Aorta (tissue), 5 donors: ENCODE data around the gene JAML. TPM values are rescaled to one million over a fixed set of nuclear protein-coding genes. Genes with fewer than 3 reads are reported as not detected.
"Not testable (repeated sequence)": the region's sequence is repeated elsewhere in the genome, so short reads cannot be mapped to it uniquely, and the experiment has no call there.

Experiments
- ATAC-seq: fragments of 200-7000 bp; cut with Tn5 transposase; one replicate; pipeline ENCODE4 v1.9.1; 2022; ENCODE audit warnings: moderate library complexity; ENCODE audit not compliant: low FRiP score
- DNase-seq, 2 donors: peaks; one replicate each; pipeline ENCODE4 v3.0.0-alpha.2; 2020
- H3K27ac ChIP-seq, 2 donors: one replicate each; pipeline ENCODE4 v1.5.1; 2013; ENCODE audit warnings: low read length in 2 of 2, mild to moderate bottlenecking in 2 of 2, moderate library complexity in 2 of 2, control low read depth in 1 of 2, inconsistent platforms in 1 of 2, low read depth in 1 of 2
- H3K27me3 ChIP-seq, 2 donors: one replicate each; pipeline ENCODE4 v1.6.1; 2013; ENCODE audit warnings: control low read depth in 1 of 2, low read length in 1 of 2, mild to moderate bottlenecking in 1 of 2, moderate library complexity in 1 of 2; ENCODE audit not compliant: insufficient read depth in 2 of 2, control insufficient read depth in 1 of 2
- H3K36me3 ChIP-seq, 2 donors: one replicate each; pipeline ENCODE4 v1.6.1; 2013; ENCODE audit warnings: control low read depth in 1 of 2, low read length in 1 of 2, mild to moderate bottlenecking in 1 of 2; ENCODE audit not compliant: insufficient read depth in 2 of 2, control insufficient read depth in 1 of 2
- H3K4me1 ChIP-seq, 2 donors: one replicate each; pipeline ENCODE4 v1.6.1; 2013; ENCODE audit warnings: low read length in 2 of 2, control low read depth in 1 of 2, mild to moderate bottlenecking in 1 of 2, moderate library complexity in 1 of 2; ENCODE audit not compliant: insufficient read depth in 2 of 2, control insufficient read depth in 1 of 2
- H3K4me3 ChIP-seq, 2 donors: one replicate each; pipeline ENCODE4 v1.5.1; 2013; ENCODE audit warnings: low read length in 2 of 2, control low read depth in 1 of 2, mild to moderate bottlenecking in 1 of 2
- H3K9me3 ChIP-seq: one replicate; pipeline ENCODE4 v1.6.1; 2013; ENCODE audit warnings: mild to moderate bottlenecking, low read length; ENCODE audit not compliant: control insufficient read depth
- WGBS, 2 donors: extraction: QIAGEN DNeasy Blood & Tissue Kit; methylation state at CpG; one replicate each; pipeline ENCODE4 v1.1.7; 2013; 5-methylcytosine and 5-hydroxymethylcytosine counted together
- intact Hi-C, 2 donors: fragments of 100-400 bp; cut with DNase I; formaldehyde crosslinking; loops; one replicate each; pipeline versions ENCODE4 v1.14.2 to v1.15.0; 2022
- polyA plus RNA-seq, 2 donors: library from polyadenylated mRNA; stranded (reverse); fragments of 200-250 nt; gene quantifications; one replicate each; pipeline ENCODE4 v1.2.3, GENCODE V29; 2013
- total RNA-seq, 2 donors: library from RNA; stranded (reverse); fragmentation: NEBNext Ultra II Directional; extraction: Animal tissue kit (Norgen Biotek cat#: 25700); gene quantifications; one replicate each; pipeline ENCODE4 v1.2.1, GENCODE V29; 2021
- donor health status: healthy with polysubstance abuse.
- donor health status: Bipolar disorder and iron deficiency.
- donor health status: DM: no; HTN: no; CAD: no.
- donor health status: DM: no; HTN: no; CAD: no.
- donor health status: DM: yes; HTN: yes; CAD: no.

Gene JAML
- total and polyA plus RNA-seq, 4 donors: 1.8 to 29.5 (median 6.0) TPM

DNA sequence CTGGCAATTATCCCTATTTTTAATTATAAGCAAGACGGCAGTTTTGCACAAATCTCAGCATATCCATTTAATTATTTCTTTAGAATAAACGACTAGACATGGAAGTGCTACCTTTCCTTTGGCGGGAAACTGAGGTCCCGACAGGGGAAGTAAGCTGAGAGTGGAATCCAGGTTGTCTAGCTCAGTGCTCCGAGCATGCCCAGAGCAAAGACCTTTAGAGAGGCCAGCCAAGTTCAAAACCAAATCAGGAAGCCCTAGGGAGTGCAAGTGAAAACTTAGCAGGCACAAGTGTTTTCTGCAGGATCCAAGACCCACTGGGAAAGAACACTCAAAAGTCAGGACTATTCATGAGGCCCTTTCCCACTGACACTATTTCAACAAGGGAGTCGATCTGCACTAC lies 25.7 kb downstream of the JAML start:
- Histone ChIP-seq H3K27ac (no peak overlapping the region), H3K9me3 (no peaks in the 10 kb centered on the region), H3K4me3 (no peak overlapping the region), H3K4me1 (peaks cover 3 to 4% of the 10 kb centered on the region in 2 donors), H3K27me3 (no peaks in the 10 kb centered on the region), H3K36me3 (no peaks in the 10 kb centered on the region)
- intact Hi-C loops: loop anchor here in 1 of 2 donors (10.0 kb wide), 1 partner anchor 156 kb away; the partner anchor contains the start of gene UBE4A
- WGBS, 2 donors: 63 to 64% methylated on average over 6 of the region's 6 CpGs
- DNase-seq: no peak
- ATAC-seq: no peak

DNA sequence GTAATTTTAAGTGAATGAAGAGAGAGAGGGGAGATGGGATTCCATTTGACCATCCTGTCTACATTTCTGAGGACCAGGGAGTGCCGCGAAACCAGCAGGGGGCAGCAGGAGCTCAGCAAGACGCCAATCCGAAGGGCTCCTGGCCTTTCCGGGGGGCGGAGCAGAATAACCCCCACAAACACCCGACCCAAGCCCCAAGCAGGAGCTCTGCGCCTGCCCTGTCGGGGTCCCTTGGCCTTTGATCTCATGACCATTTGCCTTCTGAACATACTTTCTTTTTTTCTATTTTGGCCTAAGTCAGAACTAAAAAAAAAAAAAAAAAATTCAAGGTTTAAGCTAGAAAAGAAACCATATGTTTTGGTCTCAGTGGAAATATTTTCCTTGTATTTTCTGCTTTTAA lies 26.4 kb downstream of the JAML start:
- WGBS, 2 donors: 4 to 6% methylated on average over 9 of the region's 9 CpGs
- peaks cover 3 to 4% of the 10 kb centered on the region in 2 donors for H3K4me1 ChIP-seq
- no peak overlapping the region for H3K27ac ChIP-seq
- intact Hi-C loops: loop anchor here in 1 of 2 donors (10.0 kb wide), 1 partner anchor 156 kb away; the partner anchor contains the start of gene UBE4A
- ATAC-seq (peak; percentile 69), DNase-seq (peak; percentile 84 to 92)
- no peaks in the 10 kb centered on the region for H3K27me3 ChIP-seq
- H3K36me3 ChIP-seq: no peaks in the 10 kb centered on the region
- no peaks in the 10 kb centered on the region for H3K9me3 ChIP-seq
- no peak overlapping the region for H3K4me3 ChIP-seq

DNA sequence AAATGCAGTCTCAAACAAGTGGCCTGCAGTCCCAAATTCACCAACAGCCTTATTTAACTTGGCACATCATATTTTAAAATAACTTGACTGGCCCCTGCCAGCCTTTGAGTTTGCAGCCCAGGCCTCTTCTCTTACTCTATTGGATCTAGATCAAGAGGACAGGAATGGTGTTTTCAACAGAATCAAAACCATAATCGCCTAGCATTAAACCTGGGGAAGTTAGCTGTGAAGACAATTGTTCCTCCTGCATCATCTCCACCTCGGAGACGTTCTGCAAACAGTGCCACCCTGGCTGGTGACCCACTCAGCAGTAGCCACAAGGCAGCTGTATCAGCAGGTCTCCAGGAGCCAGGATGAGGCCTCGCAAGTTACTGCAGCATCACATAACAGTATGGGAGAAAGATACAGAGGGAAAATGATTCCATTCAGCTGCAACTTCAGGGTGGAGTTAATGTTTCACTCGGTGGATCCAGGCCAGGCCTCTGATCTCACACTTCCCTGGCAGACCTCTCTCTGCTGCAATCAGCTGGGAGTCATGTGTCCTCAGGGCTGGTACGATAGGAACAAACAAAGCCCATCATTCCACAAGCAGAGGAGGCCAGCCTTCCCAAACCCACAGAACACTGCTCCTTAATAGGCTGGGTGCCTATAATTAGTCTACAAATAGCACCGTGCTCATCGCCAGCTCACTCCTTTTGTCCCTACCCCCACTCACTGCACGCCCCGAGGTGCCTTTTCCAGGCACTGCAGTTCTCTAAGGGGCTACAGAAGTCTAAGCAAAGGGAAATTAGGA lies 29.8 kb downstream of the JAML start:
- ATAC-seq (peak; percentile 94), DNase-seq (peak; percentile 77 to 84)
- Histone ChIP-seq H3K27ac (no peak overlapping the region), H3K4me1 (peaks cover 3 to 4% of the 10 kb centered on the region in 2 donors), H3K4me3 (no peak overlapping the region), H3K36me3 (no peaks in the 10 kb centered on the region), H3K9me3 (no peaks in the 10 kb centered on the region), H3K27me3 (no peaks in the 10 kb centered on the region)
- intact Hi-C loops: loop anchor here in 1 of 2 donors (10.0 kb wide), 1 partner anchor 160 kb away; the partner anchor contains the start of gene UBE4A
- WGBS, 2 donors: 11 to 12% methylated on average over 10 of the region's 10 CpGs

DNA sequence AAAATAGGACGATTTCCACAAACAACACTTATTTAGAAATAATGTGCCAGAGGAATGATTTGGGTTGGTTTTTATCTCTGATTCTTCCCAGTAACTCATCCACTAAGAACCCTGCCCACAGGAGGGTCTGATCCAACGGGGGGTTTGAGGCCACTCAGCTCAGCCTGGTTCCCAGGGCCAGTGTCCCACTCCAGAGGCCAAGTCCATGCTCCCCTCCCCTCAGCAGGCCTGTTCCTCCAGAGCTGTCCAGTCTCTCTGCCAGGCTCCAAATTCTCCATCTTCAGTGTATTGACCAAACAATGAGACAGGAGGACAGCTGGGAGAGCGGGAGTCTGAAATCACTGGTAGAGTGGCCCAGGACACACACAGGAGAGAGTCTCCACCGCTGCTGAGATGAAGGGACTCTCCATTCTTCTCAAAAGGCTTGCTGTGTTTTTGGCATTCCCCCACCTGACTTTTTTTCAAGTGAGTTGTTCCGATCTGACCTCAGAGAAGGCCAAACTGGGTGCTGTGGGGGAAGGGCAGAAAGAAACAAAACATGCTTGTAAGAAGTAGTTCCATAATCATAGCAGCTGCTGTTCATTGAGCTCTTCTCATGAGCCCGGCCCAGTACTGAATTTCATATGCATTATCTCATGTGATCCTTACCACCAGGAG lies 30.8 kb downstream of the JAML start:
- 67 to 74% methylated on average over 6 of the region's 6 CpGs for WGBS, 2 donors
- H3K27ac ChIP-seq: no peak overlapping the region
- intact Hi-C loops: loop anchor here in 1 of 2 donors (10.0 kb wide), 1 partner anchor 161 kb away; the partner anchor contains the start of gene UBE4A

DNA sequence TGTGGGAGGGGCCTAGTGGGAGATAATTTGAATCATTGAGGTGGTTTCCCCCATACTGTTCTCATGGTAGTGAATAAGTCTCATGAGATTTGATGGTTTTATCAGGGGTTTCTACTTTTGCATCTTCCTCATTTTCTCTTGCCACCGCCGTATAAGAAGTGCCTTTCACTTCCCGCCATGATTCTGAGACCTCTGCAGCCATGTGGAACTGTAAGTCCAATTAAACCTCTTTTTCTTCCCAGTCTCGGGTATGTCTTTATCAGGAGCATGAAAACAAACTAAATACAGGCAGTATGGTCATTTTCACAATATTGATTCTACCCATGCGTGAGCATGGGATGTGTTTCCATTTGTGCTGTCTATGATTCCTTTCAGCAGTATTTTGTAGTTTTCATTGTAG lies 32.0 kb downstream of the JAML start:
- intact Hi-C loops: loop anchor here in 1 of 2 donors (10.0 kb wide), 1 partner anchor 162 kb away; the partner anchor contains the start of gene UBE4A
- H3K4me1 ChIP-seq: not testable (repeated sequence)

More for the DNA sequence above, 30.8 kb downstream of the JAML start:
- ATAC-seq (no peak), DNase-seq (no peak)
- Histone ChIP-seq H3K27me3 (no peaks in the 10 kb centered on the region), H3K36me3 (no peaks in the 10 kb centered on the region), H3K4me1 (peaks cover 3 to 4% of the 10 kb centered on the region in 2 donors), H3K9me3 (no peaks in the 10 kb centered on the region), H3K4me3 (no peak overlapping the region)

DNA sequence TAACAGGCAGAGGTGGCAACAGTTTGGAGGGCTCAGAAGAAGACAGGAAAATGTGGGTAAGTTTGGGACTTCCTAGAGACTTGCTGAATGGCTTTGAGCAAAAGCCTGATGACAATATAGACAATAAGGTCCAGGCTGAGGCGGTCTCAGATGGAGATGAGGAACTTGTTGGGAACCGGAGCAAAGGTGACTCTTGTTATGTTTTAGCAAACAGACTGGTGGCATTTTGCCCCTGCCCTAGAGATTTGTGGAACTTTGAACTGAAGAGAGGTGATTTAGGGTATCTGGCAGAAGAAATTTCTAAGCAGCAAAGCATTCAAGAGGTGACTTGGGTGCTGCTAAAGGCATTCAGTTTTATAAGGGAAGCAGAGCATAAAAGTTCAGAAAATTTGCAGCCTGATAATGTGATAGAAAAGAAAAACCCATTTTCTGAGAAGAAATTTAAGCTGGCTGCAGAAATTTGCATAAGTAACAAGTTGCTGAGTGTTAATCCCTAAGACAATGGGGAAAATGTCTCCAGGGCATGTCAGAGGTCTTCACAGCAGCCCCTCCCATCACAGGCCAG lies 33.8 kb downstream of the JAML start:
- not testable (repeated sequence) for H3K4me1 ChIP-seq, H3K9me3 ChIP-seq, H3K36me3 ChIP-seq, DNase-seq, ATAC-seq, H3K27ac ChIP-seq, H3K4me3 ChIP-seq, H3K27me3 ChIP-seq
- WGBS, 2 donors: 50 to 93% methylated on average over 2 of the region's 2 CpGs
- intact Hi-C loops: loop anchor here in 1 of 2 donors (10.0 kb wide), 1 partner anchor 164 kb away; the partner anchor contains the start of gene UBE4A

More for the DNA sequence above, 32.0 kb downstream of the JAML start:
- not testable (repeated sequence) for H3K27me3 ChIP-seq, H3K9me3 ChIP-seq, ATAC-seq, DNase-seq, H3K36me3 ChIP-seq, H3K27ac ChIP-seq, H3K4me3 ChIP-seq
- WGBS, 2 donors: 91 to 92% methylated on average over 5 of the region's 5 CpGs

DNA sequence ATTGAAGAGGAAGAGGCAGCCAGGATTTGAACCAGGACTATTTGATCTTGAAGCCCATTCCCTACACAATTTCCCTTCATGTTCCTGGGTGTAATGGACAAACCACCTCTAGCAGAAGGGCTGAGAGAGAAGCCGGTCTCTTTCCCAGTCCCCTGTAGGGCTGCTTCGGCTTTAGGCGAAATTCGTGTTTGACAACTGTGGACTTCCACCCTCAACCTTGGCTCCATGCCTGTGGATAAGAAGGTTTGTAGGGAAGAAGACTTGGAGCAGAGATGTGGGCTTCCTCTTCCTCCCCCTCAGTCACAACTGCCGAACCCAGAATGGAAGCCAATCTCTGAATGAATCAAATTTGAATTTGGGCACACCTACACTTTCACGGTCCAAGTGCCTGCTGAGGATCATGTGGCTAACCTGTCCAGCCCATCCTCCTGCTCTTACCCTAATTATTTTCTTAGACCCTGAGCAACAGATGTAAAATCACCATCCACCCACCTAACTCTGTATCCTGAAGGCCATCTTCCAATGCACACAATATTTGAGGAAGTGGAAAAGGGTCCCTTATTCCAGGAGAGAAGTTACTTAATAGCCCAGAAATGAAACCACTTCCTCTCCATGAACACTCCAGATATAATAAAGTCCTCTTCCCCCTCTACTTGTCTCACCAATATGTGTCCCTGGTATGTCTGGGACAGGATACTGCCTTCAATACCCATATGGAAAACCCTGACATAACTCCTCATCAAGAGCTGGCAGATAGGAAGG lies 38.3 kb downstream of the JAML start:
- intact Hi-C loops: no loop called here
- 49 to 75% methylated on average over 6 of the region's 6 CpGs for WGBS, 2 donors
- no peak overlapping the region for H3K27ac ChIP-seq
- no peaks in the 10 kb centered on the region for H3K4me1 ChIP-seq
- ATAC-seq (no peak), DNase-seq (no peak)
- no peaks in the 10 kb centered on the region for H3K27me3 ChIP-seq
- no peak overlapping the region for H3K4me3 ChIP-seq
- H3K9me3 ChIP-seq: no peaks in the 10 kb centered on the region
- no peaks in the 10 kb centered on the region for H3K36me3 ChIP-seq
